HG03469 (cell line): ENCODE measurements around the gene VPS54.

Experiments used
- ATAC-seq: cut with Tn5 transposase; IDR thresholded peaks from one replicate; pipeline ENCODE4 v1.9.1; 2021; ENCODE audit warnings: mild to moderate bottlenecking, moderate library complexity, moderate number of reproducible peaks; ENCODE audit not compliant: unreplicated experiment

Gene VPS54

DNA sequence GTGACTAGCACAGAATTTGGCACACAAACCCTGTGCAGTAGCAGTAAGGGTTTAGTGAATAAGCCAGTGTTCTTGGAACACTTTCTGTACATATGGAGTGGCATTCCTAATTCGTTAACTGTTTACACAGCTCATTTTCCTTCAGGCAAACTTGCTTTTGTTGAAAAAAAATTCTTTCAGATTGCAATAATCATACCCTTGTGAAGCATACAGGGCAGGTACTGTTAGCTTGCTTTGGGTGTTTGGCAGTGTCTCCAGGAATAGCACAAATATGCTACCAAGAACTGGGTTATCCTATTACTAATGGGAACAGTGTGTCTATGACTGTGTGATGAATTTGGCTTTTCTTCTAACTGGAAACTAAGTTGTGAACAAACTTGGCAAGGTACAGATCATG lies 144.1 kb downstream of the VPS54 start:
- no peak for ATAC-seq

DNA sequence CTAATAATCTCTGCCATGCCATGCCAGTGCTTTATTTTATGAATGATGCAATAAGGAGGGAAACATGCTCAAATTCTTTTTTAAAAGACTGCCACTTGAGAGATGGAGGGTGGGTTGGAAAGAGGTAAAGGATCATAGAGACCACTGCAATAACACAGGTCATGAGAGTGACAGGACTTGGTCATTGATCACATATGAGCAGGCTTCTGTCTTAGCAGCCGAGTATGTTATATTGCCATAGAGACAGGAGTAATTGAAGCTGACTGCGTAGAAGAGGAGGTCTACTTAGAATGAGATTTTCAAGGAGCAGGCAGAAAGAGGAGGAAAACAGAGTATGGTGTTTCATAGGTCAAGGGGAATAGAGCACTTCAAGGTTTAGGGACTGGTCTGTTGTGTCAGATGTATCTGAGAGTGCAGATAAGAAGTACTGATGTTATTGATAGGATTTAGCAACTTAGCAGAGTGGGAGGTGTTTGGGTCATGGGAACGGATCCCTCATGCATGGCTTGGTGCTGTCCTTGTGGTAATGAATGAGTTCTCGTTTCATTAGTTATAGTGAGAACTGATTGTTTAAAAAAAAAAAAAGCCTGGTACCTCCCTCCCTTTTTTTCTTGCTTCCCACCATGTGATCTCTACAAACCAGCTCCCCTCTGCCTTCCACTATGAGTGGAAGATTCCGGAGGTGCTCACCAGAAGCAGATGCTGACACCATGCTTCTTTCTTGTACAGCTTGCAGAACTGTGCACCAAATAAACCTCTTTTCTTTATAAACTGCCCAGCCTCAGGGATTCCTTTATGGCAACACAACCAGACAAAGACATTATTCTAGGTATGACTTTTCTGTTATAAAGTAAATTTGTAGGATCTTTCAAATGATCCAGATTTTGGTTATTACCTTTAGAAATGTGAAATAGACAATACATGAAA lies 144.8 kb downstream of the VPS54 start:
- no peak for ATAC-seq

DNA sequence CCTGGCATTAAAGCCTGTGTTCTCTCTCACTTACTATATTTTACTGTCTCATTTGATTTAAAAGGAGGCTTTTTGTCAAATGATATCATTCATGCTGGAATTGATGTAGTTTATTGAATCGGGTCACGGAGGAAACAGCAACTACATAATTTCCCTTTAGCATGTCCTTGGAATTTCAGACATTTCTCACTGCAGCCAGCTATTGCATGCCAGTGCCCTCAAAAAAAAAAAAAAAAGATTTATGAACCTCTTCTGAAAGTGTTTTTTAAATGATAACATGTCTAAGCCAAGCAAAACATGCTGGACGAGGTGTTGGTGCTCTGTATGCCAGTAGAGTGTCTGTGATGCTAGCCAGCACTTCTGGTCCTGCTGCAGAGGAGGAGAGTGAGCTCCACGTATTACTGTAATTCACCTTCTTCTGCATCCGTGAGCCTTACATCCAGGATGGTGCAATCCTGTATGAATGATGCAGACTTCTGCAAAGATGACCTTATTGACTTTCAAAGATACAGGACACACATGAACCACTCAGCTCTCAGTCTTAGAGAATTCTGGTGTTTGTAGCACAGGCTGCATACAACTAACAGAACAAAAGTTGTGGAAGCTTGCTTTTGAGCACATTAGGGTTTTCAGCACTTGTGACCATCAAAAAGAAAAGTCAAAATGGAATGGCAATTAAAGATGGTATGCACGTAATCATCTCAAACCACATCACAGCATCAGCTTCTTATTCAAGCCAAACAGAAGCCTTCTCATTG lies 146.5 kb downstream of the VPS54 start:
- ATAC-seq, result no peak

DNA sequence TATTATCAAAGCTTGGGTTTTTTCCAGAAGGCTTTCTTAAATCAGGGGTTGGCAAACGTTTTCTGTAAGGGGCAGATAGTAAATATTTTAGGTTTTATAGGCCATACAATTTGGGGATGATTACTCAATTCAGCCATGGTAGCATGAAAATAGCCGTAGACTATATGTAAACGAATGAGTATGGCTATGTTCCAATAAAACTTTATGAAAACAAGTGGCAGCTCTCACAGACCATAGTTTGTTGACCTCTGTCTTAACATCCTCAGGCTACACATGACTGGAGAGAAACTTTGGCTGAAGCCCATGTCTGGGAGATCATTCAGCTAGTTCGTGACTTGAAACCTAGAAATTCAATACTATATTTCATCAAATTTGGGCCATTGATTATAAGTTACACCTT lies 147.4 kb downstream of the VPS54 start:
- no peak for ATAC-seq

DNA sequence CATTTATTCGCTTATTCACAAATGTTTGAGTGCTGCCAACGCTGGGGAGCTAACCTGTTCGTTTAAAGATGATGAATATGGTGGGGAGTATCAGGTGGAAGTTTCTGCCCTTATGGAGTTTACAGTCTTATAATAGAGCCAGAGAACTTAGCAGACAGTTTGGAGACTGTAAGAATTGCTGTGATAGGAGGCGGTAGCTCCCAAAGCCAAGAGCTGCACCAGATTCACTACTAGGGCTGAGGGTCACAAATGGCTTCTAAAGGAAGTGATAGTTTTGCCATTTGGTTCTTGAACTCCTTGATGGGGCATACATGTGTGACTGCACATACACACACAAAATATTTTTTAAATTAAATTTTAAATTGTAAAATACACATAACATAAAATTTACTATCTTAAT lies 148.5 kb downstream of the VPS54 start:
- no peak for ATAC-seq

DNA sequence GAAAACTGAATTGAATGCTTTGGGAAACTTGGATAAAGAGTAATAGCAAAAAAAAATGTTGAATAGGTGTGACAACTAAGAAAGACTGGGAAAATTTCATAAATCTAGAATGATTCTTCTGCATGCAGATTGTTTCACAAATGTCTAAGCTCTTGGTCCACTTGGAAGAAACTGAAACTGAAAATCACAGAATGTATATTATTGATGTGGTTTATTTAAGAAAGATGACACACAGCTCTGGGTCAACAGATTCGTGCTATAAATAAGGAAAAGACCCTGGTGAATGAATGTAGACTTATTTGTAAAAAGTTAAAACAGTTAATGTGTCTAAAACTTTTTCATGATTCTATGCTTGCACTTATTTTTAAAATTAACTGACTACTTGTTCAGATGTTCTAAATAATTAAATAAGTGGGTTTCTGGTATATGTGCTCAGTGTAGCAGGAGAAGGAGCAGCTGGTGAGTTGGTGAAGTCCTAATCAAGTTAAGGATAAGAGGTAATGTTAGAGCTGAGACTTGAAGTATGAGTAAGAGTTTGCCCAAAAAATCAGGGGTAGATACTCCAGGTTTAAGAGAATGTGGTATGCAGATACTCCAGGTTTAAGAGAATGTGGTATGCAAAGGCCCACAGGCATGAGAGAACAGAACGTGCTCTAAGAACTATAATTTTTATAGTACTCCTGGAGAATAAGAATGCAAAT lies 153.1 kb downstream of the VPS54 start:
- ATAC-seq, result no peak

DNA sequence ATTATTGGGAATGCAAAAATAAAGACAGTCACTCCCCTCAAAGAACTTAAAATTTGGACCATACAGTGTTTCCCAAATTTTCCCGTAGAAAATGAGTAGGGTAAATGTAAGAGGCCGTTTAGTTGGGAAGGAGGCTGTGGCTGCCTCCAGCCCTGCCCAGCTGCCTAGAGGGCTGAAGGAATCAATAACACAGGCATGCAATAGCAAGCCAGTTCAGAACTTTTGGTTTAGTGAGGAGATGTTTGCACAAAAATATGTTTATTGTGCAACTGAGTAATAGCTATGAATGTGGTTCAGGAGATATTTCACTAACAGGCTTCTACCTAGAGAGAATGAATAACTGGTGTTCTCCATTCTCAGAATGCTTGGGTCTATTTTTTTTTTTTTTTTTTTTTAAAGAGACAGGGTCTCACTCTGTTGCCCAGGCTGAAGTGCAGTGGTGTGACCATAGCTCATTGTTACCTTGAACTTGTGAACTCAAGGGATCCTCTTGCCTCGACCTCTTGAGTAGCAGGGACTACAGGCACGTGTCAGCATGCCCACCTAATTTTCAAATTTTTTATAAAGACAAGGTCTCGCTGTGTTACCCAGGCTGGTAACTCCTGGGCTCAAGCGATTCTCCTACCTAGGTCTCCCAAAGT lies 153.9 kb downstream of the VPS54 start:
- ATAC-seq, result no peak

DNA sequence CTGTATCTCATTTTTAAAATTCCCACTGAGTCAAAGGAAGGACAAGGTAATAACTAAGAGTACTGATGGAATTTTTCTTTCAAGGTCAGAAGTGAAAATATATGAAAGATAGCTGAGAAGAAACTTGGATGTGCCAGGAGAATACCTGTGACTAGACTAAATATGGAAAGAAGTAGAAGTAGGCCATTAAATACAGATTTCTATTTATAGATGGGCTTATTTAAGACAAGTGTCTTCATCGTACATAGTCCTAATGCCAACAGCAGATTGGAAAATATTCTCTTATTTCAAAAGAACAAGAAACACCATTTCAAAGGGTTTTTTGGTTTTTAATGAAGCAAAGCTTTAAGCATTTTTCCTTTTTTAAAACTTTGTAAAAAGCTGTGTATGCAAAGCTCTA lies 155.5 kb downstream of the VPS54 start:
- ATAC-seq, result no peak

DNA sequence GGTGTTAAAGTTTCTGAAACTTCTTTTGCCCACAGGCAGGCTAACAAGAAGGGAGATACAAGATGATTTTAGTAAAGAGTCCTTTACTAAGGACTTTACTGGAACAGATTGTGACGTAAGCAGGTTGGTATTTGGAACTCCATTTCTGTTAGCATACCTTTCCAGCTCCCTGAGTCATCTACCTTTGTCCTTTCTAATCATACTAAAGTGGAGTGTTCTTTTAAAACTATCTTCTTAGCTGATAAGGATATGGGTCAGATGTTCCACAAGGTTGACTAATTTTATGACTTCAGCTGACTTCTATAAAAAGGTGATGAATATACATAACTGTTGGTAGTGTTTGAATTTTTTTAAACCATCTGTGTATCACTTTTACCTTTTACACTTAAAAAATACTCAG lies 156.4 kb downstream of the VPS54 start:
- no peak for ATAC-seq

DNA sequence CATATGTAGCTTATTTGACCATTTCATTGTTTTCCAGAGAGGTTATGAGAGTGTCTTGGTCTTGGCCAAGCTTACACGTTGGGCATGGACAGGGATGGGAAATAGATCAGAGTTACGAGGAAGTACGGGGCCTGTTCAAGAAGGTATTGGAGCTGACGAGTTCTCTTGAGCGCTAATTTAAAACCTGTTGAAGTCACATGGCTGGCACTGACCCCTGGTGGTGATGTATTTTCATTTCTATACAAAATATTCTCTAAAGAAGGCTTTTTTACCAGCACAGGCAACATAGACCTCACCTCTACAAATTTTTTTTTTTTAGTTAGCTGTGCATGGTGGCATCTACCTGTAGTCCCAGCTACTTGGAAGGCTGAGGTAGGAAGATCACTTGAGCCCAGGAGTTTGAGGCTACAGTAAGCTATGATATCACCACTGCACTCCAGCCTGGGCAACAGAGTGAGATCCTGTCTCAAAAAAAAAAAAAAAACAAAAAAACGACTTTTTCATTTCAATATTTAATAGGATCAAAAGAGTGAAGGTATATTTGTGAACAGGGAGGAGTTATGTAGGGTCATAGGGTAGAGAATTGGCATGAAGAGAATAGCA lies 157.9 kb downstream of the VPS54 start:
- no peak for ATAC-seq

DNA sequence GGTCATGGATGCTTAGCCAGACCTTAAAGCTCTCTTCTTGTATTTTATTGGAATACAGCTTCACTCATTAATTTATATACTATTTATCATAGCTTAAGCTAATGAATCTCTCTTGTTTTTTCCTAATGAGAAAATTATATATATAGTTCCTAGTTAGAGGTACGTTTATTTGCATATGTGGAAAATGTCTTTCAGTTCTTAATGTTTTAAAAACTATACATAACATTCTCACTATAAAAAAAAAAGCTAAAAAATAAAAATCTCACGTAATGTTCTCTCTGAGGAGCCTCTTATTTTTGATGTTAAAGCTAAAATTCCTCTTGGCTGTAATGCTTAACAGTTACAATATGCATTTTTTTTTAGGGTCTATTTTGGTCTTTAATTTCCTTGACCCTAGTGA lies 160.9 kb downstream of the VPS54 start:
- no peak for ATAC-seq

DNA sequence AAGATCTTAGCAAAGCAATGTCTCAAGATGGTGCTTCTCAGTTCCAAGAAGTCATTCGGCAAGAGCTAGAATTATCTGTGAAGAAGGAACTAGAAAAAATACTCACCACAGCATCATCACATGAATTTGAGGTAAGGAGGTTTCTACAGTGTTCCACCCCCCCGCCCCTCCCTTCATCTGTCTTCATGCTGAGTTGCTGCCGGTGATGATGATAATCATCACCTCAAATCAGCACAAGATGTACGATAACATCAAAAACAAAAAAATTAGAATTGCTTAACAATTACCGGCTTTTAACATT lies 163.0 kb downstream of the VPS54 start:
- no peak for ATAC-seq

DNA sequence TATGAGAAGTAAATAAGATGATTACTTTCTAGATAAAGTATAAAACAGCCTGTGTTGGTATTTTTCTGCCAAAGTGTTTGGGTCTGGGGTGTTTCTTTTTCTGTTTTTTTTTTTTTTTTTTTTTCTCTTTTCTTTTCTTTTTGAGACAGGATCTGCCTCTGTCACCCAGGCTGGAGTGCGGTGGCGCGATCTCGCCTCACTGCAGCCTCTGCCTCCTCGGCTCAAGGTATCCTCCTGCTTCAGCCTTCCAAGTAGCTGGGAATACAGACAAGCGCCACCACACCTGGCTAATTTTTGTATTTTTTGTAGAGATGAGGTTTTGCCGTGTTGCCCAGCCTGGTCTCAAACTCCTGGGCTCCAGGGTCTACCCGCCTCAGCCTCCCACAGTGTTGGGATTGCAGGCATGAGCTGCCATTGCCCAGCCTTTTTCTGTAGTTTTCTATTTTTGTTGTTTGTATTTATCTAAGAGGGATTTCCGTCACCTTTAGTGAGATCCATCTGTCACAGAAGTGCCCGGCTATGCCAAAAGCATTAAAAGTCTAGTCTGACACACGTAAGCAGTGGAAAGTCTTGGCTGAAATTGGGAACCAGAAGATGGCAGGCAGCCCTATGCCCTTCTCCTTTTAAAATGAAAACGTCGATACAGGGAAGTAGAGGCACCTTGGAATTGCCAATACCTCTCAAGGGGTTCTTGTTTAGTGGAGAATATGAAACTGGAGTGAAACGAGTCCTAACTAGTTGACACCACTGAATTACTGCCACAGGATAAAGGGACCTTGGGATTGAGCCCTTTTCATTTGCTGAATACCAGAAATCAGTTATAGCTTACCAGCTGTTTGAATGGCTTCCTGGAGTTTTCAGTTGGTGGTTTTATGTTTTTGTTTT lies 163.6 kb downstream of the VPS54 start:
- no peak for ATAC-seq

DNA sequence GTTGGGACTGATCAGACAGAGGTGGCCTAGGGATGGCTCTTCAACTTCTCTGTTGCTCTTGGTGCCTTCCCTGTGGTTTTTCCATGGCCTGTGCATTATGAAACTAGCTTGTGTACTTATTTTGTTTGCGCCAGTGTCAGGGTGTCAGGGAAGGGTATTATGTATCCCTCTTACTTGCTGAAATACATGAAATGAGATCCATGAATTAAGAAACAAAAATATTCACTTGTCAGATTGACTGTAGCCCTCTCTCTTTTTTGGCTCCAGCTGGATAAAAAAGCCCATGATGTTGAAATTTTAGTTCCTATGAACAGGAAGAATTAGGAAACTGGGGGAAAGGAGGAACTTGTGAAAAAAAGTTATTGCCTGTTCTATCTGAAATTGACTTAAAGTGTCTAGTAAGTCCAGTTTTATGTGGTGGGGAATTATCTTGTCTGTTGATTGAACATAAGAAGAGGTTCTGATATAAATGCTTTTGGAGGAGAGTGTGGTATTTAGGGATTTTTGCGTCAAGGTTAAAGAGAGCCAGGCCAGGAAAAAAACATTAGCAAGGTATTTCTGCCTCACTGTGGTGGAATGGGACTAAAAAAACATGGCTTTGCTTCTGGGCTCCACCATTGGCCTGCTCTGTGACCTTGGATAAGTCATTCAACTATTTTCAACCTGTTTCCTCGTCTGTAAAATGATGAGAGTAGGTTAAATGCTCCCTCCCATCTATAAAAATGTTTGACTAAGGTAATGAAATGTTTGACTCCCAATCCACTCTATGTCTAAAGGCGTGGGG lies 165.5 kb downstream of the VPS54 start:
- no peak for ATAC-seq

DNA sequence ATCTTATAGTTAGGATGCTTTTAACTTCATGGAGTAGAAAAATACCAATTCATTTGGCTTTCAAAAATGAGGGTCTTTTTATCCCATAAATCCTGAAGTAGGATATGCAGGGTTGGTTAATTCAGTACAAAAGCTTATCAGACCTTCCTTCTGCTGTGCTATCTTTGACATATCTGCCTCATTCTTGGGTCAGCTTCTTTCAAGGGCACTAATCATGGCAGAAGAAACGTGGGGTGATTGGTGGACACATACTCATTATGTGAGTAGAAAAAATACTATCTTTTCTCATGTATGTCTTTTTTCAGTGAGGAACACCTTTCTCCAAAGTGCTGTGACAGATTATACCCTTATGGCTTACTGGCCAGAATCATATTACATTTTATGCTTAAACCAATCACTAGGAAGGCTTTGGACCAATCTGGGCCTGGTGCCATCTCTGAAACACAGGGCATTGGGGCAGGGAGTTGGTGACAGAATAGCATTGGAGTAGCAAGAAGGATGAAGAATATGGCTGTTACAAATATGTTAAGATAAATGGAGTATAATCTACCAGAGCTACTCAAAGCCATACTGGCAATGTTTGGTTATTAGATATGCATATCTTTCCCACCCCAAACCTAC lies 167.4 kb downstream of the VPS54 start:
- no peak for ATAC-seq

DNA sequence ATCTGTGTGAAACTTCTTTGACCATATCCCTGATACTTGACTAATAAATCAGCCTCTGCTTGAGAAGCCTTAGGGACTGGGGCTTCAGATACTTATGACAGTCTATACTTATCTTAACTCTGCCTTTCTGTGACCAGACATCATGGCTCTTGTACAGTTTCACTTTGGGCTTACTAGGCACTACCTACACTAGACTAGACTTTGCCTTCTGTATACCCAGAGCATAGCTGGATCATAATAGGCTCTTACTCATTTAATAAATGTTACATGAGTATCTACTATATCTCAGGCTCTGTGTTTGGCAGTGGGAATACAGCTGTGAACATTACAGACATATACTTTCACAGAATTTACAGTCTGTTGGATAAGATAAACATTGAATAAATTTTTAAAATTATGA lies 168.6 kb downstream of the VPS54 start:
- ATAC-seq, result no peak

DNA sequence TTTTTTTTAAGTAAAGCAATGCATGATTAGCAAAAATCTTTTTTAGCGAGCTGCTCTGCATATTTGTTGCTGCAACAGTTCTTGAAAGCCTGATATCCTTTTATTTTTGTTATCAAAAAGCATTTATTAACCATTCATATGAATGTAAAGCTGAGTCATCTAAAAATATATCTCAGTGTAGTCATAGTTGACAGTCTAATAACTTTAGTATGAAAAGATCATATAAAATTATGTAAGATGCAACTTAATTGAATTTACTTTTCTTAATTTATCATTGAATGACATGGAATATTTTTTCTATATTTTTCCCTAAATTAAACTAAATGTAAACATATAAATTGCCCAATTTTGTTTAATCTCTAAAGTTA lies 169.0 kb downstream of the VPS54 start:
- no peak for ATAC-seq

DNA sequence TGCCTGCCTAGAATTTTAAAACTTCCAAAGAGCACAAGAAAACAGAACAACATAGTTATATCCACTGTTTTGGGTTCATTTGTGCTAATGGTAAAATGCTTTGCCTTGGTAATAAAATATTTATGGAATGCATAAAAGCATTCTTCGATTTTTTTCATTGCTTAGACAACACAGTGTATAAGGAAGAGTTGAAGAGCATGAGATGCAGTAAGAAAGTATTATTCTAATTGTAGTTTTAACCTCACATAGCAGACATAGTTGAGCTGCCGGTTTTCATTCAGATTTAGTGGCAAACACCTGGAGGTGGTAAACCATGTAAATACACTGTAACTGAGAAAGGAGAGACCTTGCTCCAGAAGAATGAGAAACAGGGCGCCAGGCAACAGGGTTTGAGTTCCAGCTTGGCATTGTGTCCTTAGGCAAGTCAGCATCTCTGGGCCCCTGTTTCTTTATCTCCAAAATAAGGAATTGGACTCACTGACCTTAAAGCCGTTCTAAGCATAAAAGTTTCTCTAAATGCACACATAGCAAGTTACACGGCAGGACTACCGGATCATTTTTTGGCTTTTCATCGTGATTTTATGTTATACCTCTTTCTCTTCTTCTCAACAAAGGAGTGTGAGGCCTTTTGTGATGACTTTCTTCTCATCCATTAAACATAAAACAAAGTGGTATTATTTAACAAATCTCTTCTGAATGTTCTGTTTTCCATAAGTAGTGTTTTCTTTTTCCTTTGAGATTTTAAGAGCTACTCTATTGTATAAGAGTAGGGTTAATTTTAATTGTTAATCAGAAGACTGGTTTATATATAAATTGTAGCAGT lies 169.6 kb downstream of the VPS54 start:
- no peak for ATAC-seq
